Ascending aorta (tissue), 2 donors: ENCODE measurements around the gene ZNF800. TPM values are rescaled to one million over a fixed set of nuclear protein-coding genes. Genes with fewer than 3 reads are reported as not detected.

ENCODE experiments used
- DNase-seq, 2 donors: peaks; one replicate each; pipeline ENCODE4 v3.0.0-alpha.2; 2019; ENCODE audit warnings: low spot score in 2 of 2
- H3K27ac ChIP-seq, 2 donors: fragments of 200-600 bp; sonication (generic); one replicate each; pipeline ENCODE4 v1.5.1; 2016 to 2017; ENCODE audit warnings: mild to moderate bottlenecking in 1 of 2
- H3K27me3 ChIP-seq: fragments of 200-600 bp; sonication (generic); one replicate; pipeline ENCODE4 v1.5.1; 2017
- H3K36me3 ChIP-seq, 2 donors: fragments of 200-600 bp; sonication (generic); one replicate each; pipeline ENCODE4 v1.5.1; 2016
- H3K4me1 ChIP-seq, 2 donors: fragments of 200-600 bp; sonication (generic); one replicate each; pipeline ENCODE4 v1.5.1; 2016 to 2017; ENCODE audit warnings: mild to moderate bottlenecking in 1 of 2
- H3K4me3 ChIP-seq, 2 donors: fragments of 200-600 bp; sonication (generic); one replicate each; pipeline ENCODE4 v1.5.1; 2016 to 2017; ENCODE audit warnings: mild to moderate bottlenecking in 1 of 2
- H3K9me3 ChIP-seq, 2 donors: fragments of 200-600 bp; sonication (generic); one replicate each; pipeline ENCODE4 v1.5.1; 2016
- intact Hi-C: fragments of 100-400 bp; cut with DNase I; formaldehyde crosslinking; loops from one replicate; pipeline ENCODE4 v1.15.1; 2023
- total RNA-seq: library from RNA; depleted of rRNA; stranded (reverse); fragments of >200 nt; gene quantifications from one replicate; pipeline ENCODE4 v1.1.0, GENCODE V29; 2016
- TF ChIP-seq, protein P1 (sequence below), 3 experiments: fragments of 200-600 bp in 2 of 3; fragments of 450-650 bp in 1 of 3; sonication (generic) in 2 of 3; IDR thresholded peaks; one replicate each; pipeline ENCODE4 v1.5.1; 2016 to 2019; ENCODE audit warnings: antibody characterized with exemption in 3 of 3, mild to moderate bottlenecking in 1 of 3, moderate library complexity in 1 of 3

Gene ZNF800
- total RNA-seq, 1 donor from 2014 or later = 36.9 TPM

DNA sequence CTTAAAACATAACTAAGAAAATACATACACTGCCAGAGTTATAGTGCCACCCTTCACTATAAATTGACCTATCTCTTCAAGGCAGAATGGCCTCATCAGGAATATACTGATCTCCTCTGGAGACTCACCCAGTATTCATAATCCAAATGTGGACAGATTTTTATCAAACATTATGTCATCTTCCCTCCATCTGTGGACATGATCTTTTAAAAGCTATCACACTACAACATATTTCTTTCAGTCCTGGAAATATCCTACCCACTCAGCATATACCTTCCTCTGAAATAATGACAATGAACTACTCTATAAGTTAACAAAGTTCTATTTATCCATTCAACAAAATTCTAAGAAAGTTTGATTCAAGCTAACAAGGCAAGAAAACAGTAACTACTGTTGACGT, 3.2 kb downstream of the ZNF800 start:
- Histone ChIP-seq H3K4me3 (no peak overlapping the region), H3K9me3 (no peaks in the 10 kb centered on the region), H3K27ac (no peak overlapping the region), H3K36me3 (peaks cover 0 to 12% of the 10 kb centered on the region in 2 donors), H3K4me1 (peaks cover 9 to 15% of the 10 kb centered on the region in 2 donors), H3K27me3 (no peaks in the 10 kb centered on the region)
- no peak for DNase-seq
- TF ChIP-seq, protein P1, sequence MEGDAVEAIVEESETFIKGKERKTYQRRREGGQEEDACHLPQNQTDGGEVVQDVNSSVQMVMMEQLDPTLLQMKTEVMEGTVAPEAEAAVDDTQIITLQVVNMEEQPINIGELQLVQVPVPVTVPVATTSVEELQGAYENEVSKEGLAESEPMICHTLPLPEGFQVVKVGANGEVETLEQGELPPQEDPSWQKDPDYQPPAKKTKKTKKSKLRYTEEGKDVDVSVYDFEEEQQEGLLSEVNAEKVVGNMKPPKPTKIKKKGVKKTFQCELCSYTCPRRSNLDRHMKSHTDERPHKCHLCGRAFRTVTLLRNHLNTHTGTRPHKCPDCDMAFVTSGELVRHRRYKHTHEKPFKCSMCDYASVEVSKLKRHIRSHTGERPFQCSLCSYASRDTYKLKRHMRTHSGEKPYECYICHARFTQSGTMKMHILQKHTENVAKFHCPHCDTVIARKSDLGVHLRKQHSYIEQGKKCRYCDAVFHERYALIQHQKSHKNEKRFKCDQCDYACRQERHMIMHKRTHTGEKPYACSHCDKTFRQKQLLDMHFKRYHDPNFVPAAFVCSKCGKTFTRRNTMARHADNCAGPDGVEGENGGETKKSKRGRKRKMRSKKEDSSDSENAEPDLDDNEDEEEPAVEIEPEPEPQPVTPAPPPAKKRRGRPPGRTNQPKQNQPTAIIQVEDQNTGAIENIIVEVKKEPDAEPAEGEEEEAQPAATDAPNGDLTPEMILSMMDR (IDR thresholded peaks at IDR 0.05) = no peak
- intact Hi-C loops = no loop called here

DNA sequence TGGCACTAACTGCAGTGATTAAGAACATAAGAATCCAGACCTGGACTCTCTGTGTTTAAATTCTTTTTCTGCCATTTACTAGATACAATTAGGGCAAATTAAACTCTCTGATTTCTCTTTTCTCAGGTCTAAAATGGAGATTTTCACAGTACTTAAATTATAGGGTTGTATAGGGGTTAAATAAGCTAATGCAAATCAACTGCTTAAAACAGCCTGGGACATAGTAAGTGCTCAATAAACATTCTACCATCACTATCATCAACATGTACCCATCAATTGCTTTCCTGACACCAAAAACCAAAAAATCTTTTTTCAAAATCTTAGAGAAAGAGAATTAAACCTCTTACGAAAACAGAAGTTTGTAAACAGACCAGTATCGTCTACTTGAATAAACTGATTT, 4.5 kb downstream of the ZNF800 start:
- Histone ChIP-seq H3K27me3 (no peaks in the 10 kb centered on the region), H3K27ac (no peak overlapping the region), H3K4me3 (no peak overlapping the region), H3K9me3 (no peaks in the 10 kb centered on the region), H3K36me3 (peaks cover 0 to 17% of the 10 kb centered on the region in 2 donors), H3K4me1 (peaks cover 9 to 15% of the 10 kb centered on the region in 2 donors)
- TF ChIP-seq, protein P1 (IDR thresholded peaks at IDR 0.05) = no peak
- DNase-seq = no peak
- intact Hi-C loops = no loop called here

DNA sequence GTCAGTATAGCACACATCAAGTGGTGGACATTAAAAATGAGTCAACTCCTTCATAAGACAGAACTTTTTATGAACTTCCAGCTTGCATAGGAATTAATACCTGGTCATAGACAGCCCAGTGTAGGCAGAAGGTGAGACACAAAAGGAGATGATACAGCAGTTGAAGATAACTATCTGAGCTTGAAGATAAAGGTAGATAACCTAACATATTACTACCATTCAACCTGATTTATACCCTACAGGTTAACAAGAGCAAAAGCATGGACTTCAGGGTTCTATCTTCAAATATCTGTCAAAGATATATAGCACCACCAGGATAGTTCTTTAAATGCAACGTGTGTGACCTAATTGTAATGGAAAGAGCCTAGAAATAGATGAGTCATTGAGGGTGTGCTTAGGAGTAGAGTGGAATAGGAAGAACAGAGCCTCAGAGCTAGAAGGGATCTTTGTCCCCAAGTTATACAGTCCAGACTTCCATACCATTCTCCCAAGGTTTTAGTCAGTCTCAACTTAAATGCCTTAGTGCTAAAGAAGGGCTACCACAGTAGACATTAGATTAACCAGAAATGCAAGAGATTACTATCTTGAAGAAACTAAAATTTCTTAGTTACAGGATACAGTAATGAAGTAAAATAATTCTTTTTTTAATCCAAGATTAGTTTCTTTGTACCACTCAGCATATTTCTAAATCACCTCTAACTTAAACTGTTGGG, 9.2 kb downstream of the ZNF800 start:
- Histone ChIP-seq H3K4me1 (no peaks in the 10 kb centered on the region), H3K36me3 (peaks cover 0 to 12% of the 10 kb centered on the region in 2 donors), H3K27ac (no peak overlapping the region), H3K4me3 (no peak overlapping the region), H3K9me3 (no peaks in the 10 kb centered on the region), H3K27me3 (no peaks in the 10 kb centered on the region)
- TF ChIP-seq, protein P1 (IDR thresholded peaks at IDR 0.05) = no peak
- DNase-seq = no peak
- intact Hi-C loops = no loop called here

DNA sequence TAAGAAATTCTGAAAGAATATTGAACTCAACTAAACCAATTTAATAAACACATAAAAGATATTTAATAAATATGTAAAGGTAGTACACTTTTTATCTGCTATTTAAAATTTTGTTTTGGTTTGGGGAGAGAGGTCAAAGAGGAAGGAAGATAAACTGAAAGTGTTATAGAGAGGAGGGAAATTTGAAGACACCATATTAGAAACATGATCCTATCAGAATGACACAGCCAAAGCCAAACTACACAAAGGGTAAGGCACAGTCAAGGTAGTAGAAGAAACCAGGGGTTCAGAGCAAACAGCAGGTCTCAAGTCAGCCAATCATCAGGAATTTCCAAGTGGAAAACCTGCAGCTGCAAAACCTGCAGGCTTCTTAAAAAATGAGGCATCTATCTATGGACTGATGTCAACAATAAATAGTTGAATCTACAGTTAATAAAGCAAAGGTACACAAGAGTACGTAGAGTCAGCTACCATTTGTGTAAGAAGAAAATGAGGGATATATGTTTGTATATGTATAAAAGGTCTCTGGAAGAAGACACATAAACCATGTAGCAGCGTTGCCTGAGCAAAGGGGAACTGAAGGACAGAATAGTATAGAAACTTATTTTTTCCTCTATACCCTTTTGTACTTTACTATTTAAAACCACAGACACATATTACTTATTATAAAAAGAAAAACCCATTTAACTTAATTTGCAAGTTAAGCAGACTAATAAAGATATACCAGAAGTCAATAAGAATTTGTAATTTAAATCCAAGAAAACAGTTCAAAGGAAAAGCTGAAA, 10.0 kb downstream of the ZNF800 start:
- Histone ChIP-seq H3K36me3 (peaks cover 0 to 12% of the 10 kb centered on the region in 2 donors), H3K9me3 (no peaks in the 10 kb centered on the region), H3K4me3 (no peak overlapping the region), H3K4me1 (no peaks in the 10 kb centered on the region), H3K27ac (no peak overlapping the region), H3K27me3 (no peaks in the 10 kb centered on the region)
- TF ChIP-seq, protein P1 (IDR thresholded peaks at IDR 0.05) = no peak
- intact Hi-C loops = no loop called here
- no peak for DNase-seq

DNA sequence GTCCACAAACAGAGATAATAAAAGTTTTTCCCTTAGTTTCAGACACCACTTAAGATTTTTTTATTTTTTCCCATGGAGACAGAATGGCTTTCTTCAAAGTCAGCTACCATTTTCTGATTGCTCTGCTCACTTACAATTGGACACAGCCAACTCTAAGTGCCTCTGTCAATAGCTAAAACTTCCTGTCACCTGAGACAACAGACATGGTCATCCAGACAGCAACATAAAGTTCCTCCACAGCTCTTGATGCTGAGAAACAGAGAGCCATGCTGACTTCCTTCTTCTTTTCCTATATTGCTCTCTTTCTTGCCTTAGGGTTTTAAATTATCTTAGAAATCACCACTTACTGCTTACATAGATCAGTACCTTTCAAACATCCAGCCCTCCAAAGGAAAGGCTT, 12.0 kb downstream of the ZNF800 start:
- intact Hi-C loops = no loop called here
- H3K4me1 ChIP-seq = no peaks in the 10 kb centered on the region

More for the DNA sequence above, 12.0 kb downstream of the ZNF800 start:
- TF ChIP-seq, protein P1 (IDR thresholded peaks at IDR 0.05) = no peak
- Histone ChIP-seq H3K27me3 (no peaks in the 10 kb centered on the region), H3K4me3 (no peak overlapping the region), H3K27ac (no peak overlapping the region), H3K9me3 (no peaks in the 10 kb centered on the region), H3K36me3 (peaks cover 0 to 6% of the 10 kb centered on the region in 2 donors)
- no peak for DNase-seq
